ENCODE data around the gene TMEM191C. TPM values are rescaled to one million over a fixed set of nuclear protein-coding genes. Genes with fewer than 3 reads are reported as not detected.
"Not testable (repeated sequence)": the region's sequence is repeated elsewhere in the genome, so short reads cannot be mapped to it uniquely, and the experiment has no call there.

The TMEM191C gene
- total RNA-seq, 8 experiments from 2014 or later, result 0.56 to 30.8 (median 5.7) TPM

DNA sequence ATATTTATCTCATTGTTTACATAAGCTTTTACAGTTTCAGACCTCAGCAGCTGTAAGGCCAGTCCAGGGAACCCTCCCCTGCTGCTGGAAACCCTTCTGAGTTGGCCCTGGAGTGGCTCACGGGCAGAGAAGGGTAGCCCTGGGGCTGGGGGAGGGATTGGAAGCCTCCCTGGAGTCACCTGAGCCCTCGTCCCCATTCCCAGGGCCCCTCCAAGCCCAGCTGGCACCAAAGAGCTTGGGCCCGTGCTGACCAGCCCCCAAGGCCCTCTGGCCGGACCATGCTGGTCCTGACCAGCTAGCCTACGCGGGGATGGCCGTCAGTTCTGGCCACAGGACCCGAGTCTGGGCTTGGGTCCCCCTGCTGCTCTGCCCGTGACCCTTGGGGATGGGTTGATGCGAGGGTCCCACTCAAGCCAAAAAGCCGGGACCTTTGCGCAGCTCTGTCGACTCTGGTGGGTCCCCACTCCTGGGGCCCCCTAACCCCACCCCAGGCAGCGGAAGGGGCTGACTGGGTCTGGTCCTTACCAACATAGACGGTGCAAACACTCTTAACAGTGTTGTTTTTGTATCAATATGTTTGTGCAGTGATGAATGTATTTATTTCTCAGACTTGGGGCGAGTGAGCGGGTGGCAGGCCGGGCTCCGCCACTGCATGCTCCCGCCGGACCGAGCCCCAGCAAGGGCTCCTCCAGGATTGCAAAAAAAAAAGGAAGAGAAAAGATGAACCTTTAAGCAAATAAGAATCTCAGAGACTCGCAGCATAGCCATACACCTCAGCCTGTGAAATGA is 17.5 kb upstream of the TMEM191C start:
- in situ Hi-C loops (cut with MboI; ENCODE audit: low pct_unique_long_range_greater_than_20kb in 2 of 9, low sequenced_read_pairs in 9 of 9, unreplicated experiment in 9 of 9), result no loop called here
- Histone ChIP-seq H3K4me1 (replicated peaks in 1 of 2) (peaks cover 37 to 38% of the 10 kb centered on the region in 2 donors), H3K27ac (peak overlapping the region; percentile 5 to 67), H3K4me3 (no peak overlapping the region)
- WGBS, 10 experiments, result 60 to 100% (median 81%) methylated on average over 1 to 6 of the region's 23 CpGs; no CpG with 5 or more reads in 1 of the 10 experiments
- ATAC-seq (replicated peaks in 6 of 8), result peak in 5 of 8 experiments; percentile 13 to 51 (median 19)

DNA sequence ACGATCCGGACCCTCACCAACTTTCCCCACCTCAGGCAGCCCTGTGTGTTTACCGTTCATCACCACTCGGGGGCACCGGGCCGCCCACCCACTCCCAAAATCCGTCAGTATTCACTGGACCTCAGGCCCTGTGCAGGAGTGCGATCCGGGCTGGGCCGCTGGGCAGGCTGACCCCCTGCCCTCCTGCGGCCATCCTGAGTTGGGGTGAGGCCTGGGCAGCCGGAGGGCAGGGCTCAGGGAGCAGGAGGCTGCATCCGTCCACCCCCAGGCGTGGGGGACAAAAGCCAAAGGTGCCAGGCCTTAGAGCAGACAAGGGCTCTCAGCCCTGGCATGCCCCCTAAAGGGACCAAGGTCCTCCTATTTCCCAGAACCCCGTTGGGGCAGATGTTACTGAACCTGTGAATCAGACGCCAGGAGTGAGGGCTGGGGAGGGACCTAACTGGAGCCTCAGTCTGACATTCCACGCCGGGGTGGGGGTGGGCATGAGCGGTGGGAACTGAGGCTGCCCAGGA is 16.8 kb upstream of the TMEM191C start:
- peak overlapping the region in 1 of 2 donors; percentile 67 for H3K27ac ChIP-seq
- peaks cover 37 to 38% of the 10 kb centered on the region in 2 donors for H3K4me1 ChIP-seq (replicated peaks in 1 of 2)
- no peak overlapping the region for H3K4me3 ChIP-seq
- peak in 5 of 8 experiments; percentile 3 to 21 (median 9) for ATAC-seq (replicated peaks in 6 of 8)
- in situ Hi-C loops (cut with MboI; ENCODE audit: low pct_unique_long_range_greater_than_20kb in 2 of 9, low sequenced_read_pairs in 9 of 9, unreplicated experiment in 9 of 9), result no loop called here
- WGBS, 10 experiments, result 60 to 100% (median 83%) methylated on average over 2 of the region's 19 CpGs; no CpG with 5 or more reads in 6 of the 10 experiments

- Histone ChIP-seq H3K27ac (peak overlapping the region; percentile 39 to 67), H3K4me1 (replicated peaks in 1 of 2) (peaks cover 37 to 38% of the 10 kb centered on the region in 2 donors), H3K4me3 (no peak overlapping the region)
- 27% methylated on average over 2 of the region's 9 CpGs; no CpG with 5 or more reads in 9 of the 10 experiments for WGBS, 10 experiments
- in situ Hi-C loops (cut with MboI; ENCODE audit: low pct_unique_long_range_greater_than_20kb in 2 of 9, low sequenced_read_pairs in 9 of 9, unreplicated experiment in 9 of 9), result no loop called here
- ATAC-seq (replicated peaks in 6 of 8), result peak in 5 of 8 experiments; percentile 62 to 87 (median 85)
Observed at GRCh38 chr22:21450858-21451353, 16.3 kb upstream of the TMEM191C start.

- in situ Hi-C loops (cut with MboI; ENCODE audit: low pct_unique_long_range_greater_than_20kb in 2 of 9, low sequenced_read_pairs in 9 of 9, unreplicated experiment in 9 of 9), result no loop called here
Observed at GRCh38 chr22:21451545-21452520, 15.4 kb upstream of the TMEM191C start.

DNA sequence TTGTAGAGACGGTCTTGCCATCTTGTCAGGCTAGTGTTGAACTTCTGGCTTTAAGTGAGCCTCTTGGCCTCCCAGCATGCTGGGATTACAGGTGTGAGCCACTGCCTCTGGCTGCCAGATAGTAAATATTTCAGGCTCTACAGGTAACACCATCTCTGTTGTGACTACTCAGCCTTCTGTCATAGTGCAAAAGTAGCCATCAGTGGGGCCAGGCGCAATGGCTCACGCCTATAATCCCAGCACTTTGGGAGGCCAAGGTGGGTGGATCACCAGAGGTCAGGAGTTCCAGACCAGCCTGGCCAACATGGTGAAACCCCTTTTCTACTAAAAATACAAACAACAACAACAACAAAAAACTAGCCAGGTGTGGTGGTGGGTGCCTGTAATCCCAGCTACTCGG is 14.5 kb upstream of the TMEM191C start:
- H3K4me3 ChIP-seq; in situ Hi-C loops (cut with MboI; ENCODE audit: low pct_unique_long_range_greater_than_20kb in 2 of 9, low sequenced_read_pairs in 9 of 9, unreplicated experiment in 9 of 9); ATAC-seq (replicated peaks in 6 of 8): not testable (repeated sequence)
- peaks cover 43 to 46% of the 10 kb centered on the region in 2 donors for H3K4me1 ChIP-seq (replicated peaks in 1 of 2)
- peak overlapping the region in 1 of 2 donors; percentile 40 for H3K27ac ChIP-seq
- 86 to 100% (median 100%) methylated on average over 1 to 3 of the region's 4 CpGs; no CpG with 5 or more reads in 3 of the 10 experiments for WGBS, 10 experiments

More at GRCh38 chr22:21451545-21452520, 15.4 kb upstream of the TMEM191C start:
- Histone ChIP-seq H3K27ac (peak overlapping the region; percentile 23 to 39), H3K4me3 (no peak overlapping the region), H3K4me1 (replicated peaks in 1 of 2) (peaks cover 38% of the 10 kb centered on the region in 2 donors)
- 50 to 100% (median 82%) methylated on average over 1 to 4 of the region's 7 CpGs; no CpG with 5 or more reads in 3 of the 10 experiments for WGBS, 10 experiments
- ATAC-seq (replicated peaks in 6 of 8), result peak in 5 of 8 experiments; percentile 10 to 19 (median 13)

DNA sequence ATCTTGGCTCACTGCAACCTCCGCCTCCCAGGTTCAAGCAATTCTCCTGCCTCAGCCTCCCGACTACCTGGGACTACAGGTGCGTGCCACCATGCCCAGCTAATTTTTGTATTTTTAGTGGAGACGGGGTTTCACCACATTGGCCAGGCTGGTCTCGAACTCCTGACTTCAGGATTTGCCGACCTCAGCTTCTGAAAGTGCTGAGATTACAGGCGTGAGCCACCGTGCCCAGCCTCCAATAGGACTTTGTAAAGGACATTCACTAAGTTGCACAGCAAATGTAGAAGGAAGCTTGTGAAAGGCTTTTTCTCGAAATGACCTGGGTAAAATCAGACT is 12.2 kb upstream of the TMEM191C start:
- H3K4me3 ChIP-seq; in situ Hi-C loops (cut with MboI; ENCODE audit: low pct_unique_long_range_greater_than_20kb in 2 of 9, low sequenced_read_pairs in 9 of 9, unreplicated experiment in 9 of 9); ATAC-seq (replicated peaks in 6 of 8): not testable (repeated sequence)
- 80 to 100% (median 93%) methylated on average over 1 to 8 of the region's 9 CpGs; no CpG with 5 or more reads in 3 of the 10 experiments for WGBS, 10 experiments
- peaks cover 29 to 30% of the 10 kb centered on the region in 2 donors for H3K4me1 ChIP-seq (replicated peaks in 1 of 2)
- peak overlapping the region; percentile 17 to 47 for H3K27ac ChIP-seq

- Histone ChIP-seq H3K4me3 (no peak overlapping the region), H3K4me1 (replicated peaks in 1 of 2) (peaks cover 24% of the 10 kb centered on the region in 2 donors), H3K27ac (peak overlapping the region in 1 of 2 donors; percentile 47)
- no peak for ATAC-seq (replicated peaks in 6 of 8)
- in situ Hi-C loops (cut with MboI; ENCODE audit: low pct_unique_long_range_greater_than_20kb in 2 of 9, low sequenced_read_pairs in 9 of 9, unreplicated experiment in 9 of 9), result no loop called here
- WGBS, 10 experiments, result 79 to 100% (median 100%) methylated on average over 1 to 6 of the region's 19 CpGs; no CpG with 5 or more reads in 5 of the 10 experiments
Observed at GRCh38 chr22:21455334-21456089, 11.7 kb upstream of the TMEM191C start.

GRCh38 chr22:21457023-21457787 is 10.0 kb upstream of the TMEM191C start:
- 70 to 96% (median 83%) methylated on average over 2 to 10 of the region's 19 CpGs; no CpG with 5 or more reads in 1 of the 10 experiments for WGBS, 10 experiments
- Histone ChIP-seq H3K27ac (peak overlapping the region; percentile 34 to 67), H3K4me3 (no peak overlapping the region), H3K4me1 (replicated peaks in 1 of 2) (peaks cover 8 to 9% of the 10 kb centered on the region in 2 donors)
- in situ Hi-C loops (cut with MboI; ENCODE audit: low pct_unique_long_range_greater_than_20kb in 2 of 9, low sequenced_read_pairs in 9 of 9, unreplicated experiment in 9 of 9), result no loop called here
- ATAC-seq (replicated peaks in 6 of 8), result peak in 3 of 8 experiments; percentile 43 to 54 (median 49)

DNA sequence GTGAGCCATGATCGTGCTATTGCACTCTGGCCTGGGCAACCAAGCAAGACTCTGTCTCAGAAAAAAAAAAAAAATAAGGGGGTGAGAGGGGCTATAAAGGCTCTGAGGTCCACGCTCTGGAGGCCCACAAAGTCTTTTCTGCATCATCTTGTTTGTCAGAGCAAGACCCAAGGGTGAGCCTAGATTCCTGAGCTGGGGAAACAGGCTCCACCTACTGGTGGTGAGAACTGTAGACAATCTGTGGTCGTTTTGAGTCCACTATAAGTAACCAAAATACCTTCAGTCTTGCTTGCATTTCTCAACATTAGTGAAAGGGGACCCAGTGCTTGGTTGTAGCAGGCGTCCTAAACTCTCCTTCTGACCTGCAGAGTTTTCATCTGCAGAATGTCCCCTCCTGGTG is 4.5 kb upstream of the TMEM191C start:
- peak in 4 of 8 experiments; percentile 32 to 63 (median 49) for ATAC-seq (replicated peaks in 6 of 8)
- no CpG with 5 or more reads among the region's 4 CpGs for WGBS, 10 experiments
- H3K27ac ChIP-seq; H3K4me1 ChIP-seq (replicated peaks in 1 of 2); H3K4me3 ChIP-seq; in situ Hi-C loops (cut with MboI; ENCODE audit: low pct_unique_long_range_greater_than_20kb in 2 of 9, low sequenced_read_pairs in 9 of 9, unreplicated experiment in 9 of 9): not testable (repeated sequence)

DNA sequence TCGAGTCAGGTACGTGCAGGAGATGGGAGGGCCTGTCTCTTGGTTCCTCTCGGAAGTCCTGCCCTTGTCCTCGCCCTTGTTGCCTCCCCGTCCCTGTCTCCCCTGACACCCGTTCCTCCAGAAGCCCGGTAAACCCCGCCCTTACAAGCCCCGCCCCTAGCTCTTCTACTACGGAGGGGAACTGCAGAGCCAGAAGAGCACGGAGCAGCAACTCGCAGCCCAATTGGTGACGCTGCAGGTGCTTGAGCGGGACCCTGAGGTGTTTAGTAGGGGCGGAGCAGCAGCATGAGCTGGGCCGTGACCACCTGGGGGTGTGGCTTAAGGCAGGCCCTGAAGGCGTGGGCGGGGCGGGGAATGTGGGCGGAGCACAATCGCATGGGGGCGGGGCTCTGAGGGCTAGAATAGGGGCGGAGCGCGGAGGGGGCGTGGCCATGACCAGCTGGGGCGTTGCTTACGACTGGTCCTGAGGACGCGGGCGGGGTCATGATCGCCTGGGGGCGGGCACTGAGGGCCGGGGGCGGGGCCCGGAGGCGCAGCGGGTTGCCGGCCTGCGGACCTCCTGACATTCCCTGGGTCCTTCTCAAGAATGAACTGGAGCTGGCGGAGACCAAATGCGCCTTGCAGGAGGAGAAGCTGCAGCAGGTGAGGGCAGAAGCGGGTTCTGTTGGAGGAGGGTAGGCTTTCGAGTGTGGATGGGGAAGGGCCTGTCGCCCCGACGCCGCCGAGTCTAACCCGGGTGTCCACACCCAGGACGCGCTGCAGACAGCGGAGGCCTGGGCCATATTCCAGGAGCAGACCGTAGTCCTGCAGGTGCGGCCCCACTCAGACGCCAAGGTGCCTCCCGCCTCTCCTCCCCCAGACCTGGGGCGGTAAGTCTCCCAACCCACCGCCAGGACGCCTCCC is 1.3 kb downstream of the TMEM191C start:
- in situ Hi-C loops (cut with MboI; ENCODE audit: low pct_unique_long_range_greater_than_20kb in 2 of 9, low sequenced_read_pairs in 9 of 9, unreplicated experiment in 9 of 9); H3K4me1 ChIP-seq (replicated peaks in 1 of 2): not testable (repeated sequence)
- no CpG with 5 or more reads among the region's 60 CpGs for WGBS, 10 experiments
- H3K4me3 ChIP-seq, result peak overlapping the region; percentile 30 to 37 (median 32)
- peak overlapping the region in 1 of 2 donors; percentile 81 for H3K27ac ChIP-seq
- peak; percentile 85 to 92 (median 91) for ATAC-seq (replicated peaks in 6 of 8)
